ENCODE measurements around the gene CPEB4.
A peak's percentile ranks its signal among the peaks of the same experiment; 100 is the strongest.

Gene CPEB4

GRCh38 chr5:173881811-173882575 is 6.2 kb upstream of the CPEB4 start:
- H3K4me3 ChIP-seq (ENCODE audit: low read length), result no peak overlapping the region
- DNase-seq (ENCODE audit: low read depth, low spot score), result no peak

- DNase-seq (ENCODE audit: low read depth, low spot score), result no peak
- no peak overlapping the region for H3K4me3 ChIP-seq (ENCODE audit: low read length)
Observed at GRCh38 chr5:173882632-173883031, 5.5 kb upstream of the CPEB4 start.

GRCh38 chr5:173883347-173883924 is 4.7 kb upstream of the CPEB4 start:
- DNase-seq (ENCODE audit: low read depth, low spot score), result no peak

GRCh38 chr5:173884402-173885053 is 3.6 kb upstream of the CPEB4 start:
- peak; percentile 58 for DNase-seq (ENCODE audit: low read depth, low spot score)
- no peak overlapping the region for H3K4me3 ChIP-seq (ENCODE audit: low read length)

More at GRCh38 chr5:173883347-173883924, 4.7 kb upstream of the CPEB4 start:
- no peak overlapping the region for H3K4me3 ChIP-seq (ENCODE audit: low read length)

GRCh38 chr5:173885054-173885443 is 3.1 kb upstream of the CPEB4 start:
- no peak overlapping the region for H3K4me3 ChIP-seq (ENCODE audit: low read length)

GRCh38 chr5:173885475-173886010 is 2.6 kb upstream of the CPEB4 start:
- no peak overlapping the region for H3K4me3 ChIP-seq (ENCODE audit: low read length)
- no peak for DNase-seq (ENCODE audit: low read depth, low spot score)

More at GRCh38 chr5:173885054-173885443, 3.1 kb upstream of the CPEB4 start:
- no peak for DNase-seq (ENCODE audit: low read depth, low spot score)

GRCh38 chr5:173886150-173886549 is 2.0 kb upstream of the CPEB4 start:
- H3K4me3 ChIP-seq (ENCODE audit: low read length), result no peak overlapping the region
- DNase-seq (ENCODE audit: low read depth, low spot score), result no peak

GRCh38 chr5:173888473-173889131 is 453 bp downstream of the CPEB4 start:
- H3K4me3 ChIP-seq (ENCODE audit: low read length), result peak overlapping the region; percentile 67
- no peak for DNase-seq (ENCODE audit: low read depth, low spot score)

- no peak overlapping the region for H3K4me3 ChIP-seq (ENCODE audit: low read length)
- no peak for DNase-seq (ENCODE audit: low read depth, low spot score)
Observed at GRCh38 chr5:173890195-173890991, 2.2 kb downstream of the CPEB4 start.

- H3K4me3 ChIP-seq (ENCODE audit: low read length), result no peak overlapping the region
- DNase-seq (ENCODE audit: low read depth, low spot score), result no peak
Observed at GRCh38 chr5:173891308-173892116, 3.4 kb downstream of the CPEB4 start.

- no peak for DNase-seq (ENCODE audit: low read depth, low spot score)
- no peak overlapping the region for H3K4me3 ChIP-seq (ENCODE audit: low read length)
Observed at GRCh38 chr5:173893192-173893561, 5.0 kb downstream of the CPEB4 start.

- no peak overlapping the region for H3K4me3 ChIP-seq (ENCODE audit: low read length)
- no peak for DNase-seq (ENCODE audit: low read depth, low spot score)
Observed at GRCh38 chr5:173895401-173896165, 7.4 kb downstream of the CPEB4 start.

- H3K4me3 ChIP-seq (ENCODE audit: low read length), result no peak overlapping the region
- DNase-seq (ENCODE audit: low read depth, low spot score), result no peak
Observed at GRCh38 chr5:173896631-173897030, 8.5 kb downstream of the CPEB4 start.

- no peak overlapping the region for H3K4me3 ChIP-seq (ENCODE audit: low read length)
- no peak for DNase-seq (ENCODE audit: low read depth, low spot score)
Observed at GRCh38 chr5:173901705-173902104, 13.6 kb downstream of the CPEB4 start.

GRCh38 chr5:173902334-173902733 is 14.2 kb downstream of the CPEB4 start:
- no peak for DNase-seq (ENCODE audit: low read depth, low spot score)
- H3K4me3 ChIP-seq (ENCODE audit: low read length), result no peak overlapping the region

- no peak overlapping the region for H3K4me3 ChIP-seq (ENCODE audit: low read length)
- DNase-seq (ENCODE audit: low read depth, low spot score), result no peak
Observed at GRCh38 chr5:173902743-173903142, 14.6 kb downstream of the CPEB4 start.

GRCh38 chr5:173903396-173904140 is 15.4 kb downstream of the CPEB4 start:
- no peak overlapping the region for H3K4me3 ChIP-seq (ENCODE audit: low read length)

More at GRCh38 chr5:173903396-173904140, 15.4 kb downstream of the CPEB4 start:
- DNase-seq (ENCODE audit: low read depth, low spot score), result no peak

All from Jurkat, Clone E6-1 (cell line).